Panc1 (cell line): Measurements from ENCODE around the gene IMP4. TPM values are rescaled to one million over a fixed set of nuclear protein-coding genes. Genes with fewer than 3 reads are reported as not detected.

Experiments
- ATAC-seq: fragments of 200-7000 bp; cut with Tn5 transposase; 2 replicates; pipeline ENCODE4 v1.9.1; 2020; ENCODE audit warnings: mild to moderate bottlenecking, moderate library complexity
- BruUV-seq: library from RNA; stranded (reverse); fragments of 400-500 nt; replicated peaks from 2 replicates; lab custom pipeline; 2021; lab: Mats Ljungman, UMichigan
- CTCF ChIA-PET: fragments of 300-600 bp; sonication (Branson Sonifier 250); formaldehyde crosslinking; loops from one replicate; lab custom pipeline; 2022; ENCODE audit warnings: antibody characterized with exemption; lab: Charles Lee
- POLR2A ChIA-PET: fragments of 300-600 bp; sonication (Branson Sonifier 250); formaldehyde crosslinking; loops from one replicate; lab custom pipeline; 2022; ENCODE audit warnings: antibody characterized with exemption; lab: Charles Lee
- DNase-seq: peaks from one replicate; pipeline ENCODE4 v3.0.0-alpha.2; 2010; ENCODE audit warnings: low read depth, low spot score
- H3K27ac ChIP-seq: 2 replicates; pipeline ENCODE4 v1.5.1; 2011; ENCODE audit warnings: mild to moderate bottlenecking, low read length, inconsistent platforms
- H3K27me3 ChIP-seq: fragments of 200-500 bp; sonication (Bioruptor generic); 2 replicates; pipeline ENCODE4 v1.6.0; 2014; ENCODE audit warnings: low read length, inconsistent platforms; ENCODE audit not compliant: control insufficient read depth, insufficient read depth
- H3K36me3 ChIP-seq: fragments of 200-500 bp; sonication (Bioruptor generic); 2 replicates; pipeline ENCODE4 v1.5.1; 2014; ENCODE audit warnings: inconsistent platforms, mild to moderate bottlenecking, low read length, moderate library complexity; ENCODE audit not compliant: control insufficient read depth, insufficient read depth
- H3K4me1 ChIP-seq: 2 replicates; pipeline ENCODE4 v1.5.1; 2011; ENCODE audit warnings: inconsistent platforms, mild to moderate bottlenecking, low read length, moderate library complexity; ENCODE audit not compliant: control insufficient read depth, insufficient read depth
- H3K4me3 ChIP-seq, 2 experiments: 2 replicates each; pipeline ENCODE4 v1.5.1; 2011 to 2012; ENCODE audit warnings: low read depth in 2 of 2, low read length in 2 of 2, mild to moderate bottlenecking in 2 of 2, inconsistent platforms in 1 of 2, moderate library complexity in 1 of 2
- H3K9me3 ChIP-seq: fragments of 200-500 bp; sonication (Bioruptor generic); 2 replicates; pipeline ENCODE4 v1.5.1; 2014; ENCODE audit warnings: low read depth, mild to moderate bottlenecking, inconsistent platforms, low read length, moderate library complexity; ENCODE audit not compliant: control insufficient read depth, insufficient read depth
- POLR2AphosphoS5 ChIP-seq: IDR thresholded peaks from 2 replicates; pipeline ENCODE4 v1.6.1; 2012; ENCODE audit warnings: mild to moderate bottlenecking, low read depth, low read length, moderate library complexity
- SIN3A ChIP-seq: IDR thresholded peaks from 2 replicates; pipeline ENCODE4 v1.6.1; 2012; ENCODE audit warnings: low read depth, mild to moderate bottlenecking, low read length, moderate library complexity, borderline replicate concordance; ENCODE audit not compliant: insufficient read depth
- TCF7L2 ChIP-seq: IDR thresholded peaks from 2 replicates; pipeline ENCODE4 v1.6.1; 2011; ENCODE audit warnings: mild to moderate bottlenecking, low read depth, low read length, inconsistent platforms
- in situ Hi-C: cut with HindIII; loops from 2 replicates; pipeline ENCODE4 v1.10.0; 2016; ENCODE audit warnings: low sequenced_read_pairs, low pct_unique_long_range_greater_than_20kb
- intact Hi-C: fragments of 100-400 bp; cut with micrococcal nuclease; formaldehyde crosslinking; loops from one replicate; pipeline ENCODE4 v1.10.0; 2022; ENCODE audit not compliant: unreplicated experiment
- total RNA-seq: library from RNA; stranded (reverse); gene quantifications from one replicate; pipeline ENCODE4 v1.2.1, GENCODE V29; 2021; ENCODE audit not compliant: unreplicated experiment
- TF ChIP-seq, protein P1 (sequence below): fragments of 450-650 bp; IDR thresholded peaks from 2 replicates; pipeline ENCODE4 v1.5.1; 2017; ENCODE audit warnings: mild to moderate bottlenecking
- TF ChIP-seq, protein P2 (sequence below), 2 experiments: IDR thresholded peaks; 2 replicates each; pipeline ENCODE4 v1.6.1; 2011 to 2012; ENCODE audit warnings: low read depth in 2 of 2, control low read depth in 1 of 2, low read length in 1 of 2, mild to moderate bottlenecking in 1 of 2, moderate library complexity in 1 of 2; ENCODE audit not compliant: insufficient read depth in 1 of 2

The IMP4 gene
- total RNA-seq, 1 experiment from 2014 or later, result 104 TPM

DNA sequence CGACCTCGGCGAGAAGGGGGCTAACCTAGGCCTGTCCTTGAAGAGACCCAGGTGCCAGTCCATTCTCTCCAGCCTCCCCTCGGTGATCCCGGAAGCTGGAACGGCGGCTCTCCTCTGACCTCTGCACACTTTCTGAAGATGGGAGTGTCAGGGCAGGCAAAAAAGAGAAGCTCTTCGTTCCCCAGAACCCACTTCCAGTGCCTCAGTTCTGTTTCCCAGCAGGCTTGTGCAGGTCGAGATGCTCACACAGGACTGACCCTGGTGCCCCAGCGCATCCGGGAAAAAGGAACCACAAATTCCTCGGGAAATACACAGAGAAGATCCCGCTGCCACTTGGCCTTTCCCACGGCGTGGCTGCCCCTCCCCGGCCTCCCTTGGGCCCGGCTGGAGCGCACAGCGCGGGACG, 12.5 kb downstream of the IMP4 start:
- intact Hi-C loops (no loop called here), in situ Hi-C loops (no loop called here)
- DNase-seq, result no peak
- no TSS peak for BruUV-seq
- H3K27me3 ChIP-seq, result no peaks in the 10 kb centered on the region
- no peaks in the 10 kb centered on the region for H3K9me3 ChIP-seq
- H3K4me1 ChIP-seq, result peaks cover 17% of the 10 kb centered on the region
- TF ChIP-seq POLR2AphosphoS5 (no peak), TCF7L2 (no peak), SIN3A (no peak)
- TF ChIP-seq, protein P1, sequence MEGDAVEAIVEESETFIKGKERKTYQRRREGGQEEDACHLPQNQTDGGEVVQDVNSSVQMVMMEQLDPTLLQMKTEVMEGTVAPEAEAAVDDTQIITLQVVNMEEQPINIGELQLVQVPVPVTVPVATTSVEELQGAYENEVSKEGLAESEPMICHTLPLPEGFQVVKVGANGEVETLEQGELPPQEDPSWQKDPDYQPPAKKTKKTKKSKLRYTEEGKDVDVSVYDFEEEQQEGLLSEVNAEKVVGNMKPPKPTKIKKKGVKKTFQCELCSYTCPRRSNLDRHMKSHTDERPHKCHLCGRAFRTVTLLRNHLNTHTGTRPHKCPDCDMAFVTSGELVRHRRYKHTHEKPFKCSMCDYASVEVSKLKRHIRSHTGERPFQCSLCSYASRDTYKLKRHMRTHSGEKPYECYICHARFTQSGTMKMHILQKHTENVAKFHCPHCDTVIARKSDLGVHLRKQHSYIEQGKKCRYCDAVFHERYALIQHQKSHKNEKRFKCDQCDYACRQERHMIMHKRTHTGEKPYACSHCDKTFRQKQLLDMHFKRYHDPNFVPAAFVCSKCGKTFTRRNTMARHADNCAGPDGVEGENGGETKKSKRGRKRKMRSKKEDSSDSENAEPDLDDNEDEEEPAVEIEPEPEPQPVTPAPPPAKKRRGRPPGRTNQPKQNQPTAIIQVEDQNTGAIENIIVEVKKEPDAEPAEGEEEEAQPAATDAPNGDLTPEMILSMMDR, result no peak
- TF ChIP-seq, protein P2, sequence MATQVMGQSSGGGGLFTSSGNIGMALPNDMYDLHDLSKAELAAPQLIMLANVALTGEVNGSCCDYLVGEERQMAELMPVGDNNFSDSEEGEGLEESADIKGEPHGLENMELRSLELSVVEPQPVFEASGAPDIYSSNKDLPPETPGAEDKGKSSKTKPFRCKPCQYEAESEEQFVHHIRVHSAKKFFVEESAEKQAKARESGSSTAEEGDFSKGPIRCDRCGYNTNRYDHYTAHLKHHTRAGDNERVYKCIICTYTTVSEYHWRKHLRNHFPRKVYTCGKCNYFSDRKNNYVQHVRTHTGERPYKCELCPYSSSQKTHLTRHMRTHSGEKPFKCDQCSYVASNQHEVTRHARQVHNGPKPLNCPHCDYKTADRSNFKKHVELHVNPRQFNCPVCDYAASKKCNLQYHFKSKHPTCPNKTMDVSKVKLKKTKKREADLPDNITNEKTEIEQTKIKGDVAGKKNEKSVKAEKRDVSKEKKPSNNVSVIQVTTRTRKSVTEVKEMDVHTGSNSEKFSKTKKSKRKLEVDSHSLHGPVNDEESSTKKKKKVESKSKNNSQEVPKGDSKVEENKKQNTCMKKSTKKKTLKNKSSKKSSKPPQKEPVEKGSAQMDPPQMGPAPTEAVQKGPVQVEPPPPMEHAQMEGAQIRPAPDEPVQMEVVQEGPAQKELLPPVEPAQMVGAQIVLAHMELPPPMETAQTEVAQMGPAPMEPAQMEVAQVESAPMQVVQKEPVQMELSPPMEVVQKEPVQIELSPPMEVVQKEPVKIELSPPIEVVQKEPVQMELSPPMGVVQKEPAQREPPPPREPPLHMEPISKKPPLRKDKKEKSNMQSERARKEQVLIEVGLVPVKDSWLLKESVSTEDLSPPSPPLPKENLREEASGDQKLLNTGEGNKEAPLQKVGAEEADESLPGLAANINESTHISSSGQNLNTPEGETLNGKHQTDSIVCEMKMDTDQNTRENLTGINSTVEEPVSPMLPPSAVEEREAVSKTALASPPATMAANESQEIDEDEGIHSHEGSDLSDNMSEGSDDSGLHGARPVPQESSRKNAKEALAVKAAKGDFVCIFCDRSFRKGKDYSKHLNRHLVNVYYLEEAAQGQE (IDR thresholded peaks at IDR 0.05; ENCODE audit: insufficient read depth in 1 of 2, low read depth in 2 of 2, low read length in 1 of 2), result no peak
- ATAC-seq, result peak; percentile 4
- no peaks in the 10 kb centered on the region for H3K36me3 ChIP-seq
- CTCF ChIA-PET, result no interaction called here
- peak overlapping the region; percentile 70 to 74 for H3K4me3 ChIP-seq
- POLR2A ChIA-PET, result no interaction called here
- H3K27ac ChIP-seq, result peak overlapping the region; percentile 80

DNA sequence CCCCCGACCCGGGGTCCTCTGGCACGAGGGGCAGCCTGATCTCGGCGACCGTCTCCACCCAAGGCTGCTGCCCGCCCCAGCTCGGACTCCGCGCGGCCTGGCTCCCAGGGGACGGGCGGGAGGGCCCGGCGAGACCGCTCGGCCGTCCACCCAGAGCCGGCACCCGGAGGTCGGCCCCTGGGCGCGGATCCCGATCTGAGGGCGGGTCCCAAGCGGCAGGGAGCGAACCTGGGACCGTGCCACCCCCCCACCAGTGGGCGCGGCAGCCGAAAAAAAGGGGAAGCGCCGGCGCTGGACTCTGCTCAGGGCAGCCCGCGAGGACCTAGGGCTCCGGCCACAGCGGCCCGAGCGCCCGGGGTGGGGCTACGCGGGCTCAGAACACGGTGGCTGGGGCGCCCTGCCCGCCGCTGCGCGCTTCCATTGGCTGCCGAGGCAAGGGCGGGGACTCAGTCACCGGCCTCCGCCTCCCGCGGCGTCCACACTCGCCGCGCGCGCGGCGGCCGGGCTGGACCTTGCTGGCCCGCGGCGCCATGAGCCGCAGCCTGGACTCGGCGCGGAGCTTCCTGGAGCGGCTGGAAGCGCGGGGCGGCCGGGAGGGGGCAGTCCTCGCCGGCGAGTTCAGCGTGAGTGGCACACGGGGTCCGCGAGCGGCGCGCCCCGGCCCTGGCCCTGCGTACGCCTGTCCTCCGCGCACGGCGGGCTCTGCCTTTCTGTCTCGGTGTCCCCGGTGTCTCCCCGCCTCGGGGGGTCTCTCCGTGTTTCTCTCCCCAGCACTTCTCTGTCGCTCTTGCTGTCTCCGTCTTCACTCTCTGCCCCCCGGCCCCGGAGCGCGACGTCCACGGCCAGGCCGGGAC, 13.1 kb downstream of the IMP4 start, which contains the start of gene PTPN18:
PTPN18 (plus strand) TSS at position 479 of the 854 bp plus-strand sequence; CDS start at position 531, 52 bp downstream.
- TF ChIP-seq POLR2AphosphoS5 (peak; percentile 75), TCF7L2 (no peak), SIN3A (peak; percentile 66; the same call in 1 of the 2 replicates)
- TF ChIP-seq, protein P1, result no peak
- TF ChIP-seq, protein P2 (IDR thresholded peaks at IDR 0.05; ENCODE audit: insufficient read depth in 1 of 2, low read depth in 2 of 2, low read length in 1 of 2), result no peak
- ChIA-PET POLR2A (interaction anchor here (1.0 kb wide), 1 partner anchor 13 kb away, joined by 3 read pairs; the partner anchor contains the start of gene IMP4), CTCF (interaction anchor here (0.6 kb wide), 2 partner anchors 17 to 400 kb away, joined by 3 to 7 read pairs; no protein-coding TSS in a partner anchor)
- ATAC-seq (peak; percentile 97), DNase-seq (no peak)
- H3K9me3 ChIP-seq, result no peaks in the 10 kb centered on the region
- peak within 1 kb of the TSS; percentile 80 for H3K27ac ChIP-seq
- H3K27me3 ChIP-seq, result no peaks in the 10 kb centered on the region
- peak within 1 kb of the TSS; percentile 70 to 74 for H3K4me3 ChIP-seq
- in situ Hi-C loops, result no loop called here
- BruUV-seq, result no TSS peak
- intact Hi-C loops, result no loop called here
- H3K4me1 ChIP-seq, result peaks cover 17% of the 10 kb centered on the region
- no peaks in the 10 kb centered on the region for H3K36me3 ChIP-seq
